ENCODE results near the gene FMOD.

- TF ChIP-seq CTCF (conservative IDR thresholded peaks at IDR 0.05 in 1 of 2, IDR thresholded peaks at IDR 0.05 in 1 of 2; ENCODE audit: low read depth in 1 of 2, low read length in 2 of 2) (peak in 1 of 2 donors; percentile 22), EZH2 (IDR thresholded peaks at IDR 0.05; ENCODE audit: low read length, missing control alignments) (no peak)
Measured at GRCh38 chr1:203395751-203396150, 44.8 kb upstream of the FMOD start.
